MM.1S (cell line): ENCODE measurements around the gene OR3A2.
"Not testable (repeated sequence)": the region's sequence is repeated elsewhere in the genome, so short reads cannot be mapped to it uniquely, and the experiment has no call there.

ENCODE experiments used
- DNase-seq: peaks from one replicate; pipeline ENCODE4 v3.0.0-alpha.2; 2015
- H2AFZ ChIP-seq: fragments of 300-600 bp; sonication (generic); 2 replicates; pipeline ENCODE4 v1.6.0; 2016; ENCODE audit warnings: antibody characterized with exemption, low read length
- H3F3A ChIP-seq: fragments of 300-600 bp; sonication (generic); 2 replicates; pipeline ENCODE4 v1.6.1; 2016; ENCODE audit warnings: mild to moderate bottlenecking, antibody characterized with exemption, low read length, moderate library complexity, mixed read lengths; ENCODE audit not compliant: insufficient read depth
- H3K27ac ChIP-seq: fragments of 300-600 bp; sonication (generic); 2 replicates; pipeline ENCODE4 v1.5.1; 2016; ENCODE audit warnings: mild to moderate bottlenecking, low read length
- H3K27me3 ChIP-seq: fragments of 300-600 bp; sonication (generic); replicated peaks from 2 replicates; pipeline ENCODE4 v1.6.0; 2016; ENCODE audit warnings: low read length; ENCODE audit not compliant: insufficient read depth
- H3K36me3 ChIP-seq: fragments of 300-600 bp; sonication (generic); replicated peaks from 2 replicates; pipeline ENCODE4 v1.6.1; 2016; ENCODE audit warnings: mild to moderate bottlenecking, low read length, mixed read lengths; ENCODE audit not compliant: insufficient read depth
- H3K4me1 ChIP-seq: fragments of 300-600 bp; sonication (generic); 2 replicates; pipeline ENCODE4 v1.6.1; 2016; ENCODE audit warnings: low read length, mixed read lengths
- H3K4me2 ChIP-seq: fragments of 300-600 bp; sonication (generic); 2 replicates; pipeline ENCODE4 v1.6.0; 2016; ENCODE audit warnings: low read depth, low read length
- H3K4me3 ChIP-seq: fragments of 300-600 bp; sonication (generic); 2 replicates; pipeline ENCODE4 v1.5.1; 2016; ENCODE audit warnings: low read length, mixed read lengths
- H3K79me2 ChIP-seq: fragments of 300-600 bp; sonication (generic); 2 replicates; pipeline ENCODE4 v1.6.1; 2016; ENCODE audit warnings: mixed run types, low read length, mixed read lengths
- H3K9ac ChIP-seq: fragments of 300-600 bp; sonication (generic); 2 replicates; pipeline ENCODE4 v1.6.1; 2016; ENCODE audit warnings: low read length, mixed read lengths
- H3K9me2 ChIP-seq: fragments of 300-600 bp; sonication (generic); replicated peaks from 2 replicates; pipeline ENCODE4 v1.6.1; 2016; ENCODE audit warnings: mild to moderate bottlenecking, low read length, mixed read lengths; ENCODE audit not compliant: insufficient read depth
- H3K9me3 ChIP-seq: fragments of 300-600 bp; sonication (generic); replicated peaks from 2 replicates; pipeline ENCODE4 v1.6.1; 2016; ENCODE audit warnings: mild to moderate bottlenecking, low read length, mixed read lengths; ENCODE audit not compliant: insufficient read depth
- H4K20me1 ChIP-seq: fragments of 300-600 bp; sonication (generic); 2 replicates; pipeline ENCODE4 v1.6.1; 2016; ENCODE audit warnings: mild to moderate bottlenecking, low read length, moderate library complexity, mixed read lengths; ENCODE audit not compliant: insufficient read depth
- CTCF ChIP-seq: fragments of 300-600 bp; sonication (generic); IDR thresholded peaks from 2 replicates; pipeline ENCODE4 v1.5.1; 2016; ENCODE audit warnings: antibody characterized with exemption, low read length, mixed read lengths
- EZH2 ChIP-seq: fragments of 300-600 bp; sonication (generic); optimal IDR thresholded peaks from 2 replicates; pipeline ENCODE3; 2017; ENCODE audit warnings: low read depth, mild to moderate bottlenecking, antibody characterized with exemption, low read length, mixed read lengths
- EZH2phosphoT487 ChIP-seq: fragments of 300-600 bp; sonication (generic); IDR thresholded peaks from 2 replicates; pipeline ENCODE4 v1.6.1; 2018; ENCODE audit warnings: antibody characterized with exemption, low read length

Gene OR3A2

DNA sequence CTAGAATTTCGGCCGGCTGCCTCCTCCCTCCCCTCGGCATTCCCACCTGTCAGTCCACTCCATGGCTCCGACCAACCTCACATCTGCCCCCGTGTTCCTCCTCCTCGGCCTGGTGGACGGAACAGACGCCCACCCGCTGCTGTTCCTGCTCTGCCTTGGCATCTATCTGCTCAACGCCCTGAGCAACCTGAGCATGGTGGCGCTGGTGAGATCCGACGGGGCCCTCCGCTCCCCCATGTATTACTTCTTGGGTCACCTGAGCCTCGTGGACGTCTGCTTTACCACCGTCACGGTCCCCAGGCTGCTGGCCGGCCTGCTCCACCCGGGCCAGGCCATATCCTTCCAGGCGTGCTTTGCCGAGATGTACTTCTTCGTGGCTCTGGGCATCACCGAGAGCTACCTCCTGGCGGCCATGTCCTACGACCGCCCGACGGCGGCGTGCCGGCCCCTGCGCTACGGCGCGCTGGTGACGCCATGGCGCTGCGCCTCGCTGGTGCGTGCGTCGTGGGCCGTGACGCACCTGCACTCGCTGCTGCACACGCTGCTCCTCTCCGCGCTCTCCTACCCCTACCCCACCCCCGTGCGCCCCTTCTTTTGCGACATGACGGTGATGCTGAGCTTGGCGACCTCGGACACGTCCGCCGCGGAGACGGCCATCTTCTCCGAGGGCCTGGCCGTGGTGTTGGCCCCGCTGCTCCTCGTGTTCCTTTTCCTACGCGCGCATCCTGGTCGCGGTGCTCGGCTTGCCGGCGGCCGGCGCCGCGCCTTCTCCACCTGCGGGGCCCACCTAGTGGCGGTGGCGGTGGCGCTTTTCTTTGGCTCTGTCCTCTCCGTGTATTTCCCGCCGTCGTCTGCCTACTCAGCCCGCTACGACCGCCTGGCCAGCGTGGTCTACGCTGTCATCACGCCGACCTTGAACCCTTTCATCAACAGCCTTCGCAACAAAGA lies at the start of gene OR3A2:
Gene OR3A2 (minus strand): TSS at position 440 of the 948 bp plus-strand sequence.
- no peak within 1 kb of the TSS for H3K27ac ChIP-seq
- H3K9me3 ChIP-seq: no peaks in the 10 kb centered on the region
- H3K4me1 ChIP-seq: no peaks in the 10 kb centered on the region
- H3F3A ChIP-seq: no peaks in the 10 kb centered on the region
- H2AFZ ChIP-seq: no peak within 1 kb of the TSS
- H3K79me2 ChIP-seq: no peaks in the 10 kb centered on the region
- DNase-seq: no peak
- H3K4me2 ChIP-seq: no peak within 1 kb of the TSS
- TF ChIP-seq CTCF (no peak), EZH2 (no peak), EZH2phosphoT487 (no peak)
- H4K20me1 ChIP-seq: no peaks in the 10 kb centered on the region
- no peak within 1 kb of the TSS for H3K9ac ChIP-seq
- no peaks in the 10 kb centered on the region for H3K9me2 ChIP-seq
- H3K36me3 ChIP-seq: no peaks in the 10 kb centered on the region
- no peak within 1 kb of the TSS for H3K4me3 ChIP-seq
- peaks cover 12% of the 10 kb centered on the region; the same call in 1 of the 2 replicates for H3K27me3 ChIP-seq

- Histone ChIP-seq H3K9me2 (no peaks in the 10 kb centered on the region), H3K4me1 (no peaks in the 10 kb centered on the region), H3K4me3 (no peak within 1 kb of the TSS), H3K4me2 (no peak within 1 kb of the TSS), H3F3A (no peaks in the 10 kb centered on the region), H2AFZ (no peak within 1 kb of the TSS), H3K27me3 (no peaks in the 10 kb centered on the region), H4K20me1 (no peaks in the 10 kb centered on the region), H3K9me3 (no peaks in the 10 kb centered on the region), H3K9ac (no peak within 1 kb of the TSS), H3K79me2 (no peaks in the 10 kb centered on the region), H3K36me3 (no peaks in the 10 kb centered on the region), H3K27ac (no peak within 1 kb of the TSS)
- no peak for DNase-seq
- TF ChIP-seq EZH2 (no peak), CTCF (no peak), EZH2phosphoT487 (no peak)
These were observed 47.6 kb upstream of the OR3A2 start, which contains the start of gene OR1E2 for GRCh38 chr17:3433741-3434140. OR1E2 (minus strand) TSS chr17:3433841; CDS start chr17:3433841, 0 bp downstream.

DNA sequence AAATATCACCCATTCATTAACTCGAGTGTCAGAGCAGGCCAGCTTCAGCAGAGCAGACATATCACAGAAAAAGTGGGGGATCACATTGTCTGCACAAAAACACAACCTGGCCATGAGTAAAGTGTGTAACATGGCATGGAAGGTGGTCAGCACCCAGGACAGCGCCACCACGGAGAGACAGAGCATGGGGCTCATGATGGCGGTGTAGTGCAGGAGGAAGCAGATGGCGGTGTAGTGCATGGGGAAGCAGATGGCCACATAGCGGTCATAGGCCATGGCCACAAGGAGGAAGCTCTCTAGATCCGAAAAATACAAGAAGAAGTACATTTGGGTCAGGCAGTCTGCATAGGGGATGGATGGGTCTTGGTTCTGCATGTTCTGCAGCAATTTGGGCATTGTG lies 47.1 kb upstream of the OR3A2 start:
- H3K27me3 ChIP-seq, H3F3A ChIP-seq, H3K9me2 ChIP-seq, H3K4me3 ChIP-seq, H3K36me3 ChIP-seq, H3K9ac ChIP-seq, H3K9me3 ChIP-seq, H2AFZ ChIP-seq, H3K27ac ChIP-seq, H4K20me1 ChIP-seq, H3K4me2 ChIP-seq, H3K4me1 ChIP-seq, DNase-seq, H3K79me2 ChIP-seq: not testable (repeated sequence)

DNA sequence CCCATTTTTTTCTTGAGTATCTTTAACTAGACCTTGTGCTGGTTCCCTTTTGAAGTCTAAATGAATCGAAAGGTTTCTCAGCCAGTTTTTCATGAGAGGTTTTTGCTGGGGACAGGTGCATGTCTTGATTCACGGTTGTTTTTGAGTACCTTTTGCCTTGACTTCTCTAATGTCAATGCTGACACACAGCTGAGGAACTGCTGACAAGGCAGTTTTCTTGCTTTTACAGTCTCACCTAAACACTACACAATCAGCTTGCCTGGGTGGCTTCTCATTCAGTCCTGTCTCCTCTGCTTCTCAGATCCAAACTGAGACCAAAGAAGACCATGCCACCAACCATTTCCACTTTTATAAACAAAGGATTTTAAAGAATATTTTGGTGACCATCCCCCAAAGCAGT lies 32.1 kb upstream of the OR3A2 start:
- no peak overlapping the region for H3K4me3 ChIP-seq
- no peak overlapping the region for H3K27ac ChIP-seq
- no peak overlapping the region for H3K9ac ChIP-seq
- H4K20me1 ChIP-seq: no peaks in the 10 kb centered on the region
- no peak overlapping the region for H2AFZ ChIP-seq
- H3K27me3 ChIP-seq: no peaks in the 10 kb centered on the region
- TF ChIP-seq EZH2: no peak
- TF ChIP-seq CTCF: no peak
- no peak for TF ChIP-seq EZH2phosphoT487
- no peaks in the 10 kb centered on the region for H3F3A ChIP-seq
- no peaks in the 10 kb centered on the region for H3K9me2 ChIP-seq
- H3K4me1 ChIP-seq: no peaks in the 10 kb centered on the region
- H3K36me3 ChIP-seq: no peaks in the 10 kb centered on the region
- no peak overlapping the region for H3K4me2 ChIP-seq
- H3K9me3 ChIP-seq: no peaks in the 10 kb centered on the region
- DNase-seq: peak; percentile 17
- no peaks in the 10 kb centered on the region for H3K79me2 ChIP-seq
